ENCODE results near the gene KCNG2.

Gene KCNG2

GRCh38 chr18:79940814-79941472 is 143.2 kb downstream of the KCNG2 start:
- DNase-seq (ENCODE audit: low read depth in 3 of 3) = no peak

DNA sequence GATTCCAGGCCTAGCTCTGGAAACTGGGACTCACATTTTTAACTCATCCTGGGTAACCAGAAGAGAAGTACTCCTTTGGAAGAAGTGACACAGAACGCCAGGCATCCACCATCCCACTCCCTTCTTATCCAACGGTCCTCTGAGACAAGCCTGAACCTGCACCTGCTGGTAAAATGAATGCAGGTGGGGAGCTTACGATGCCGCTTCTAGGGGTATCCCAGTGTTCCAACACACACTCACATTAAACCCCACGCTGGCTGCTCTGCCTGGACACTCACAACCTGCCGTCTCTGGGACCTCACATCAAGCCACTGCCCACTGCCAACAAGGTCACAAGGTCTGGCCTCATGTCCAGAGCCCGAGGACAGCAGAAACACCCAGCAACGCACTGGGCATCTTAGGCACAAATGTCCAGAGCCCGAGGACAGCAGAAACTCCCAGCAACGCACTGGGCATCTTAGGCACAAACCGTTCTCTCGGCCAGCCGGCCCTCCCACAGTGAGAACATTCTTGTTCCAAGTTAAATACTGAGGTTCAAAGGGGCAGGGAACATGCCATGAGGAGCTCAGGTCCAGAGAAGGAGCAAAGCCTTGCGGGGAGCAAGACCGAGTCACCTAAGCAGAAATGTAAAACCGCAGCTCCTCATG is 143.9 kb downstream of the KCNG2 start:
- DNase-seq (ENCODE audit: low read depth in 3 of 3) = no peak

DNA sequence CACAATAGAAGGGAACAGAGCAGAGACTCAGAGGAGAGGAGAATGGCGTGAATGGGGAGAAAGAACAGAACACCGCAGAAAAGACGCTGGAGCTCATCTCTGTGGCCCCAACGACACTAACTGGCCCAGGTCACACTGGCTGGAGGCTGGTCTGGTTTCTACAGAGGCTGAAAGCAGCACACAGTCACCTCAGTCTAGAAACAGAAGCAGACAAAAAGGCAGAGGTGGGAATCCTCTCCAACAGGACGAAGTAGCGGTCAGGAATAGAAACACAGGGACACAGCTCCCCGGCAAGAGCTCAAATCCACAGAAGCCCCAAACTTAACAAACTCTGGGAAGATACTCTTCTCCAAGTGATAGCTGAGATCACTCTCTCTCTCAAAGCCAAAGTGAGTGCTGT is 144.5 kb downstream of the KCNG2 start:
- no peak for DNase-seq (ENCODE audit: low read depth in 3 of 3)

GRCh38 chr18:79942786-79943607 is 145.3 kb downstream of the KCNG2 start:
- no peak for DNase-seq (ENCODE audit: low read depth in 3 of 3)

DNA sequence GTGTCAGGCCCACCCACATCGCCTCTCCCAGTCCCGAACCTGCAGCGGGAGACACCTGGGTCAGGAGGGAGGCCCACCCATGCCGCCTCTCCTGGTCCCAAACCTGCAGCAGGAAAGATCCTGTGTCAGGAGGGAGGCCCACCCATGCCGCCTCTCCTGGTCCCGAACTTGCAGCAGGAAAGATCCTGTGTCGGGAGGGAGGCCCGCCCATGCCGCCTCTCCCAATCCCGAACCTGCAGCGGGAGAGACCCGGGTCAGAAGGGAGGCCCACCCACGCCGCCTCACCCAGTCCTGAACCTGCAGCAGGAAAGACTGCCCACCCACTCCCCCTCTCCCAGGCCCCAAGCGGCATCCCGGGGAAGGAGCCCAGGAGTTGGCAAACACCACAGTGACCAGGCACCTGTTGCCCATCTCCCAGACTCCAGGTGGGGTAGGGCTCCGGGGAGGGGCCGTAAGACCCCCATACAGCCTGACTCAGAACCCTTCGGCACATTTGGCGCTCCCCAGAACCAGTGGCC is 145.9 kb downstream of the KCNG2 start:
- no peak for DNase-seq (ENCODE audit: low read depth in 3 of 3)

DNA sequence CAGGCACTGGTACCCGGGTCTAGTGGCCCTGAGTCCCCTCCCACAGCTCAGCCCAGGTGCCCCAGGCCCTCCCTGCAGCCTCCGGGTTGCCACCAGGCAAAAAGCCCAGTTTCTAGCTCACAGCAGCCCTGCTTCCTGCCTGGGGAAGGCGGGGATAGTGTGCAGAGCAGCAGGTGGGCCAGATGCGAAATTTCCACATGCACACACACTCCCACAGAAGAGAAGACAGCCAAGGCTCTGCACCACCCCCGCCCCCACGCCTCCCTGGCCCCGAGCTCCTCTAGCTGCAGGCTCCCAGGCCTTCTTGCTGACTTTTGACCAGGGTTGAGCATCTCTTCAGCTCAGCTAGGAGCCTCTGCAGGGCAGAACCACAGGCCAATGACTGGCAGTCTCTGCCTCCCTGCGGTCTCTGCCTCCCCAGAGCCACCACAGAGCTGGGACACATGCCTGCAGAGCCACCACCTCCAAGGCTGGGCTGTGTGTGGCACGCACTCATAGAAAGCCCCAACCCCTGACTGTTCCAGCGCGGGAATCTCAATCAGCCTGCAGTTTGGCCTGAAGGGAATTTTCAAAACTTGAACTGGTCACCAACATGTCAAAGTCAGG is 146.5 kb downstream of the KCNG2 start:
- DNase-seq (ENCODE audit: low read depth in 3 of 3) = no peak

- no peak for DNase-seq (ENCODE audit: low read depth in 3 of 3)
Measured at GRCh38 chr18:79944746-79945117, 147.0 kb downstream of the KCNG2 start.

GRCh38 chr18:79945118-79946042 is 147.6 kb downstream of the KCNG2 start:
- DNase-seq (ENCODE audit: low read depth in 3 of 3) = no peak

DNA sequence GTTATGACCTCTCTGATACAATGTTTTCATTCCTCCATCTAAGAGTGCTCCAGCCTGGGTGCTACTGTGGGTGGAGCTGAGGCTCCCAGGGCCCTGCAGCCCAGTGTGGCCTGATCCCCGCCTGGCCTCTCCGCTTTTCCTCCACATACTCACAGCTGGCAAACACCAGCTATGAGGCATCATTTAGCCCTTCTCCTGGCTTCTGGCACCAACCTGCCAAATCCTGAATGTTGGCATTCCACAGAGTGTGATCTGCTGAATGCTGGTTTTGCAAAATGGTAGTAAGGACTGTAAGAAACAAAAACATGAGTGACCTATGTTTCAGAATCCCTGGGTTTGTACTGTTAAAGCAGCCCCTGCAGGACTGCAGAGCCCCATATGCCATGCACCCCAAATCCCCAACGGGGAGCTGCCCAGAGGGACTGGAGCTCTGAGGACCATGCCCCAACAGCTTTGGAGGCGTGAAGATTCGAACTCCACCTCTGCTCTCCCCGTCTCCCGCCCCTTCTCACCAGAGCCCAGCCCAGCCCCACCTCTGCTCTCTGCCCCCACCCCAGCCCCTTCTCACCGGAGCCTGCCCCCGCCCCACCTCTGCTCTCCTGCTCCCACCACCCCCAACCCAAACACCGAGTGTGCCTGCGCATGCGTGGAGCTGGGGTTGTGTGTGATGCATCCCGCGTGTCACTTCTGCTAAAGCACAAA is 149.5 kb downstream of the KCNG2 start:
- no peak for DNase-seq (ENCODE audit: low read depth in 3 of 3)

GRCh38 chr18:79947881-79948610 is 150.3 kb downstream of the KCNG2 start:
- no peak for DNase-seq (ENCODE audit: low read depth in 3 of 3)

- no peak for DNase-seq (ENCODE audit: low read depth in 3 of 3)
Measured at GRCh38 chr18:79948719-79949411, 151.1 kb downstream of the KCNG2 start.
